Femur (tissue), 1 donor: ENCODE results near the gene CRACDL.
"Not testable (repeated sequence)": the region's sequence is repeated elsewhere in the genome, so short reads cannot be mapped to it uniquely, and the experiment has no call there.

Experiments used
- DNase-seq: peaks from one replicate; pipeline ENCODE4 v3.0.0-alpha.2; 2017

Gene CRACDL

GRCh38 chr2:98772536-98772935 is 163.5 kb downstream of the CRACDL start:
- no peak for DNase-seq

- DNase-seq = no peak
These were observed 164.1 kb downstream of the CRACDL start for GRCh38 chr2:98771721-98772524.

GRCh38 chr2:98771264-98771663 is 164.8 kb downstream of the CRACDL start:
- DNase-seq = no peak

- DNase-seq = no peak
These were observed 166.2 kb downstream of the CRACDL start for GRCh38 chr2:98769784-98770183.

- DNase-seq = no peak
These were observed 166.9 kb downstream of the CRACDL start for GRCh38 chr2:98769114-98769476.

GRCh38 chr2:98768384-98769113 is 167.5 kb downstream of the CRACDL start:
- DNase-seq = no peak

- DNase-seq = no peak
These were observed 171.5 kb downstream of the CRACDL start for GRCh38 chr2:98764499-98764898.

- no peak for DNase-seq
These were observed 172.6 kb downstream of the CRACDL start for GRCh38 chr2:98763209-98763951.

GRCh38 chr2:98761909-98762308 is 174.1 kb downstream of the CRACDL start:
- DNase-seq = no peak

GRCh38 chr2:98761267-98761781 is 174.7 kb downstream of the CRACDL start:
- no peak for DNase-seq

GRCh38 chr2:98759827-98760625 is 176.0 kb downstream of the CRACDL start:
- DNase-seq = no peak

- no peak for DNase-seq
These were observed 176.7 kb downstream of the CRACDL start for GRCh38 chr2:98759338-98759737.

GRCh38 chr2:98757904-98758421 is 178.1 kb downstream of the CRACDL start:
- DNase-seq = peak; percentile 93

- no peak for DNase-seq
These were observed 182.2 kb downstream of the CRACDL start for GRCh38 chr2:98753801-98754200.

GRCh38 chr2:98752711-98753110 is 183.3 kb downstream of the CRACDL start:
- DNase-seq = not testable (repeated sequence)

GRCh38 chr2:98751748-98752147 is 184.3 kb downstream of the CRACDL start:
- no peak for DNase-seq

GRCh38 chr2:98750593-98751282 is 185.3 kb downstream of the CRACDL start:
- no peak for DNase-seq

GRCh38 chr2:98749066-98749450 is 187.0 kb downstream of the CRACDL start:
- no peak for DNase-seq

- DNase-seq = no peak
These were observed 187.5 kb downstream of the CRACDL start for GRCh38 chr2:98748292-98749065.

- no peak for DNase-seq
These were observed 188.1 kb downstream of the CRACDL start for GRCh38 chr2:98747888-98748287.

- no peak for DNase-seq
These were observed 189.6 kb downstream of the CRACDL start for GRCh38 chr2:98746426-98746825.
